Measurements from ENCODE around the gene FTO.

The FTO gene

GRCh38 chr16:53784291-53784690 lies 80.3 kb downstream of the FTO start:
- no peak for DNase-seq (ENCODE audit: low spot score)

DNA sequence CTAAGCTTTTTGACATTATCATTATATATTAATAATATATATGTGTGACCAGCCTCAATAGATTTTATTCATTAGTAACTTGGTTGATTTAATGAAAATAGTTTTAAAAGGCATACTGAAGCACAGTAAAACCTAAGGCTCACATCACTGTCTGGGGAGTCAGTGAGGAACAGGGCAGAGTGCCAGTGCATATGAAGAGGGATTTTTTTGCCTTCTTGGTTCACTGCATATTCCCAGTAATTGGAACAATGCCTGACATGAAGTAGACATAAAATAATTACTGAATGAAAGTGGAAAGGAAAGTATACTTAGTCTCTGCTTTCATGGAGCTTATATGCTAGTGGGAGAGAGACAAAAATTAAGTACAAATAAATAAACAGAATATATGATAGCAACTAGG lies 81.1 kb downstream of the FTO start:
- DNase-seq (ENCODE audit: low spot score), result no peak

DNA sequence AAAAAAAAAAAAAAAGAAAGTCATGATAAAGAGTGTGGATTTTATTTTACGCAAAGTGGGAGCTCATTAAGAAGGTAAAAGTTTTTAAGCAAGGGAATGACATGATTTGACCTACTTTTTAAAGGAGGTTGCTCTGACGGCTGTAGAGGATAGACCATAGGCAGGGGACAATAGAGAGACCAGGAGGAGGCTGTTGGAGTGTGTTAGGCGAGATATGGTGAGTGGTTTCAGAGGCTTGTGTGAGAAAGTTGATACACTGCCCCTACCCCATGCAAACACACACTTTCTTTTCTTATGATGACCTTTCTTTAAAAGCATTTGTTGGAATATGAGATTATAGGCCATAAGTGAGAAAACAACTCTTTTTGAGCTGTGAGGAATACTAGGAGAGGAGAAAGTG lies 82.0 kb downstream of the FTO start:
- DNase-seq (ENCODE audit: low spot score), result no peak

DNA sequence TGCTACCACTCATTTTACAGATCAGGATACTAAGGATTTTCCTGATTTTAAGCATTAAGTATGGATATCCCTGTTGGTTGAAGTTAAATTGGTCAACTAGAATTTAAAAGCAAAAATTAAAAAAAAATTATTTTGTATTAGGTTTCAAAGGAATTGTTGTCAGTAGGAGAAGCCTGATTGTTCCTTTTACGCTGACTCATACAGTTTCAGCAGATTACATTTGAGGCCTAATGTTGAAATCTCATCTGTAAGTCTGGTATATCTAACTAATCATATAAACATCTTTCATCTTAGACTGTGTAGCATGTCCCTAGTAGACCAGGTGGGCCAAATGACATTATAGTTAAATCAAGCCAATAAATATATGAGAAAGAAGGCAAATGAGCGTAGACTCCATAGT lies 83.5 kb downstream of the FTO start:
- no peak for DNase-seq (ENCODE audit: low spot score)

GRCh38 chr16:53789137-53789536 lies 85.2 kb downstream of the FTO start:
- no peak for DNase-seq (ENCODE audit: low spot score)

- no peak for DNase-seq (ENCODE audit: low spot score)
Measured at GRCh38 chr16:53792161-53792951, 88.4 kb downstream of the FTO start.

- no peak for DNase-seq (ENCODE audit: low spot score)
Measured at GRCh38 chr16:53803451-53803850, 99.5 kb downstream of the FTO start.

- DNase-seq (ENCODE audit: low spot score), result no peak
Measured at GRCh38 chr16:53803998-53804397, 100.0 kb downstream of the FTO start.

DNA sequence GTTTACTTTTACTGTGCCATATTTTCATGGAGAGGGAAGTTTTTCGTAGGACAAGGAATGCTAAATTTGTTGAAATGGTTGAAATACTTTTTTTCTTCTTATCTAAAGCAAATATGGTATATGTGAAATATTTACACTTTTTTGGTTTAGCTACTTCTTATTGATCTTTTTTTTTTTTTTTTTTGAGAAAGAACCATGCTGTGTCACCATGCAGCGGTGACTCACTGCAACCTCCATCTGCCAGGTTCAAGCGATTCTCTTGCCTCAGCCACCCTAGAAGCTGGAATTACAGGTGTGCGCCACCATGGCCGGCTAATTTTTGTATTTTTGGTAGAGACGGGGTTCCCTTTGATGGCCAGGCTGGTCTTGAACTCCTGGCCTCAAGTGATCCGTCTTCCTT lies 100.5 kb downstream of the FTO start:
- no peak for DNase-seq (ENCODE audit: low spot score)

DNA sequence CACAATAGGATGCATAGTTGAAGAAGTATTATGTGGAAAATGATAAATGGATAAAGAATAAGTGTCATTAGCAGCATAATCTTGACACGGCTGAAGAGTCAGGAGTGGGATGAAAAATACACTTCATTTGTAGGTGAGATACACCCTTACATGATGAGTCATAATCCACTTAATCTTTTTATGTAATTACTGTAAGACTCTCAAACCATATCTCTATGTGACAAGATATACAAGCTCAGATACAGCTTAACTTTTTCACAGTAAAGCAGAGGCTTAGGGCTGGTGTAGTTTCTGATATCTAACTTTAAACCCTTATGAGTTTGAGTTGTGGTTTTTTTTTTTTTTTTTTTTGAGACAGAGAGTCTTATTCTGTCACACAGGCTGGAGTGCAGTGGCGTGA lies 101.2 kb downstream of the FTO start:
- DNase-seq (ENCODE audit: low spot score), result no peak

GRCh38 chr16:53805752-53806151 lies 101.8 kb downstream of the FTO start:
- no peak for DNase-seq (ENCODE audit: low spot score)

DNA sequence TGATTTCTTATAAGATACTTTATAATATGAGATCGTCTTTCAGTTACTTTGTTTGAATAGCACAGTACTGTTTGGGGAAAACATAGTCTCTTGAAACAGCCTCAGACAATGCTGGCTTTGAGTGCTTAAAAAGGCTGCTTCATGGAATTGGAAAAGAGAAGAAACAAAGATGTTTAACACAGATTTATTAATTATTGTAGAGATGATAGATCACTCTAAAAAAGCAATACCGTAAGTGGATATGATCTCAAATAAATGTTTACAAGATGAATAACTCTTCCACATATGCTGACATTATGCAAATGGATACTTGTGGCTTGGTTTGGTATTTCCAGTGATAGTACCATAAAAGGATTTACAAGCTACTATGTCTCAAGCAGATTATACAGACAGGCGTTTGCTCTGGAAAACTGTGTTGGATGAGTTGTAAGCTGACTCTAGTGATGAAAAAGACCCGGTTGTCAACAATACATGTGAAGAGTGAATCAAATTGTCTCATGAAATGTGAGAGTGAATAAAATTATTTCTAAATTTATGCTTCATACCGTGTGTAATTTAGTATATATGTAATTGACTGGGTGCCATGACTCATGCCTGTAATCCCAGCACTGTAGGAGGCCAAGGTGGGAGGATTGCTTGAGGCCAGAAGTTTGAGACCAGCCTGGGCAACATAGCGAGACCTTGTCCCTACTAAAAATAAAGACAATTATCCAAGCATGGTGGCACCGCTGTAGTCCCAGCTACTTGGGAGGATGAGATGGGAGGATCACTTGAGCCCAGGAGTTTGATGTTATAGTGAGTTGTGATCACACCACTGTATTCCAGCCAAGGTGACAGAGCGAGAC lies 105.4 kb downstream of the FTO start:
- DNase-seq (ENCODE audit: low spot score), result no peak

GRCh38 chr16:53812914-53813313 lies 109.0 kb downstream of the FTO start:
- no peak for DNase-seq (ENCODE audit: low spot score)

GRCh38 chr16:53814801-53815200 lies 110.8 kb downstream of the FTO start:
- no peak for DNase-seq (ENCODE audit: low spot score)

- DNase-seq (ENCODE audit: low spot score), result no peak
Measured at GRCh38 chr16:53816211-53816836, 112.4 kb downstream of the FTO start.

GRCh38 chr16:53817117-53817755 lies 113.3 kb downstream of the FTO start:
- no peak for DNase-seq (ENCODE audit: low spot score)

- no peak for DNase-seq (ENCODE audit: low spot score)
Measured at GRCh38 chr16:53817812-53818550, 114.0 kb downstream of the FTO start.

DNA sequence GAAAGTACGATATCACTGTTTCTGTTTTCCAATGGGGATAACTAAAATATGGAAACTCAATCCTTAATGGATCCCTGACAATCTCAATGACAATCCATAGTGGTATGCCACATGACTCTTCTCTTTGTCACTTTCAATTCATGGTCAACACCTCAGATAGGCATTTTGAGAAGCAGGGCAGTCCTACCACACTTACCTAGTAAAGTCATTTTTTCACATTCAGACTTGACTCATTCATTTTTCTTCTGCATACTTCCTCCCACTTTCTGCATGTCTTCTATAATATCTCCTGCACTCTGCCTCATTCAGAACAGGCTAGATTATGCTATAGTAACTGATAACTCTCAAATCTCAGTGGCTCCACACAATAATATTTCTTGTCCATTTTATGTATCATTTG lies 117.5 kb downstream of the FTO start:
- DNase-seq (ENCODE audit: low spot score), result no peak

DNA sequence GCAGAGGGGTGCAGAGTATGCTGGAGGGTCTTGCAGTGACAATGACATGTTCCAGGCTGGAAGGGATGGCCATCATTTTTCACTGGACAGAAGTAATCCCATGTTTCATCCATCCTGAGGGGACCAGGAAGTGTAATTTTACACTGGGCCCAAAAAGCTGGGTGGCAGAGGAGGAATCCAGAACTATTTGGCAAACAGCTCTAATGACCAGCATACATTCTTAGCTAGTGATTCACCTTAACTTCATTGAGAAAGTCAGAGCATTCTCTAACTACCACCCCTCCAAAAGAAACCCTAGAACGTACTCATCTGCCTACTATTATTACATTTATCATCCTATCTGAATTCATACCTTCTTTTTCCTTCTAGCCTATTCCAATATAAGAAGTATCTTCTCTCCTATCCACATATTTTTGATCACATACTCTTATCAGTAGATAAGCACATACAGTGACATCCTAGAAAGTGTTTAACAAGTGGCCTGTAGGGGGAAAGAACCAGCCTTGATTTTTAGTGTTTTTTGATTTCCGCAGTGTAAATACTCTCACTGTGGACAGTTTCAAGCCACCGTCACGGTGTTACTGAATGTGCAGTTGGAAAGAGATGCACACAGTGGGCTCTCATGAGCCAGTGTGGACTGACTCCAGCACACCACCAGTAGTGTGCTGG lies 118.1 kb downstream of the FTO start:
- no peak for DNase-seq (ENCODE audit: low spot score)

DNA sequence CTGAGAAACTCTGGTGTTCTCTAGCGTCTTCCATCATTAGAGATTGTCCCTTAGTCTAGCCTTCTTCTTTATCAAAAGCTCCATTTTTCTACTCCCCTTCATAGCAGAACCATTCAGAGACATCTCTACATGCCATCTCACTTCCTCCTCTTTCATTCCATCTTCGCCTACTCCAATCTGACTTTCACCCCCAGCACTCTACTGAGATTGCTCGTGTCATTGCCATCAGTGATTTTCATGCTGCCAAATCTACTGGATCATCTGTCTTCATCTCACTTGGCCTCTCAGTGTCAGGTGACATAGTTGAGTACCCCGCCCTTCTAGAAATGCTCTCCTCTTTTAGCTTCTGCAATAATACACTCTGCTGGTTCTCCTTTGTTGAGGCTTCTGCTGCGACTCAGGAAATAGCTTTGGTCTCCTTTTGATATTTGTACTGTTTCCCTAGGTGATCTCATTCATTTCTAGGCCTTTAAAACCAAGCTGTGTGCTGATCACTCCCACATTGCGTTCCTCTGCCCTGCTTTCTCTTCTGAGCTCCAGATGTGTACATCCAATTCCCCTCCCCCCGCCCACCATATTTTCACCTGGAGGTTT lies 119.1 kb downstream of the FTO start:
- DNase-seq (ENCODE audit: low spot score), result no peak

DNA sequence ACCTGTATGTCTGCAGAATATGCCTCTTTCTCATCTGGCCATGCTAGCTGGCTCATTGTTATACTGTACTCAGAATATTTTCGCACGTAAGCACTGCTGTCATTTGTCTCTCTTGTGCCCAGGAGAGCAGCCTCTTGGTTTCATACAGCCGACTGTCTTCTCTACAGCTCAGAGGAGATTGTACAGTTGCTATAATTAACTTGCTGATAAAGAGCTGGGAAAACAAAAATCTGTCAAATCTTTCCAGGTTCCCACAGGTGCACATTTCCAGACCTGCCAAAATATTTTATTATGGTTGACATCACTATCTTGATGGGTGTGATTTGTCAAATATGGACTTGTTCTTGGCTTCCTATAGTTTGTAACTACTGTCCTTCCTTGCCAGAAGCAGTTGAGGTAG lies 122.7 kb downstream of the FTO start:
- DNase-seq (ENCODE audit: low spot score), result no peak
